HepG2 (cell line): ENCODE measurements around the gene THRSP. TPM values are rescaled to one million over a fixed set of nuclear protein-coding genes. Genes with fewer than 3 reads are reported as not detected.

Source experiments
- ASH2L ChIP-seq: fragments of 300-600, 200-600 bp; sonication (generic); IDR thresholded peaks from 2 replicates; pipeline ENCODE4 v1.7.0; 2017; ENCODE audit warnings: low read depth, mild to moderate bottlenecking, moderate library complexity, mixed read lengths, low read length; ENCODE audit not compliant: insufficient read length
- FOSL2 ChIP-seq: sonication (generic); formaldehyde crosslinking; IDR thresholded peaks from 2 replicates; pipeline ENCODE4 v1.4.0; 2020; ENCODE audit warnings: missing genetic modification reagents
- HHEX ChIP-seq: IDR thresholded peaks from 2 replicates; pipeline ENCODE4 v1.6.1; 2016; ENCODE audit warnings: control low read depth
- HNRNPLL ChIP-seq: fragments of 200-400 bp; formaldehyde crosslinking; IDR thresholded peaks from 2 replicates; pipeline ENCODE4 v1.6.1; 2017; ENCODE audit warnings: mild to moderate bottlenecking, low read depth, low read length; ENCODE audit not compliant: poor library complexity, severe bottlenecking
- HOMEZ ChIP-seq: IDR thresholded peaks from 2 replicates; pipeline ENCODE4 v1.6.1; 2016; ENCODE audit warnings: low read depth
- IKZF4 ChIP-seq: sonication (generic); formaldehyde crosslinking; IDR thresholded peaks from 2 replicates; pipeline ENCODE4 v1.5.1; 2020; ENCODE audit warnings: borderline replicate concordance, mild to moderate bottlenecking, low read depth, missing genetic modification reagents; ENCODE audit errors: not compliant biosample characterization
- MAX ChIP-seq: IDR thresholded peaks from 2 replicates; pipeline ENCODE4 v1.6.1; 2012; ENCODE audit warnings: inconsistent platforms
- MAZ ChIP-seq, 2 experiments: sonication (generic) in 1 of 2; formaldehyde crosslinking in 1 of 2; IDR thresholded peaks; 2 replicates each; pipeline versions ENCODE4 v1.5.0 to v1.6.1; 2012 to 2020; ENCODE audit warnings: low read depth in 2 of 2, mild to moderate bottlenecking in 2 of 2, borderline replicate concordance in 1 of 2, improper control_type of control experiment in 1 of 2, low read length in 1 of 2, missing genetic modification reagents in 1 of 2, moderate library complexity in 1 of 2
- MNT ChIP-seq: fragments of 450-650 bp; IDR thresholded peaks from 2 replicates; pipeline ENCODE4 v1.6.1; 2016
- PTBP1 ChIP-seq: fragments of 200-400 bp; formaldehyde crosslinking; IDR thresholded peaks from 2 replicates; pipeline ENCODE4 v1.6.1; 2018; ENCODE audit warnings: low read length, low read depth; ENCODE audit not compliant: poor library complexity, severe bottlenecking
- SALL1 ChIP-seq: sonication (generic); formaldehyde crosslinking; IDR thresholded peaks from 2 replicates; pipeline ENCODE4 v1.8.0; 2022; ENCODE audit warnings: mild to moderate bottlenecking, missing genetic modification reagents
- SIN3A ChIP-seq: IDR thresholded peaks from 2 replicates; pipeline ENCODE4 v1.6.1; 2011; ENCODE audit warnings: low read depth, mild to moderate bottlenecking, control low read depth, low read length, borderline replicate concordance
- SOX6 ChIP-seq, 2 experiments: fragments of 450-650 bp in 1 of 2; sonication (generic) in 1 of 2; formaldehyde crosslinking in 1 of 2; IDR thresholded peaks; 2 replicates each; pipeline versions ENCODE4 v1.4.0 to v1.6.1; 2017 to 2020; ENCODE audit warnings: antibody characterized with exemption in 1 of 2, mild to moderate bottlenecking in 1 of 2, missing genetic modification reagents in 1 of 2
- ZNF143 ChIP-seq: sonication (generic); formaldehyde crosslinking; IDR thresholded peaks from 2 replicates; pipeline ENCODE4 v1.4.0; 2020; ENCODE audit warnings: missing genetic modification reagents
- ZNF343 ChIP-seq: sonication (generic); formaldehyde crosslinking; IDR thresholded peaks from 2 replicates; pipeline ENCODE4 v1.4.0; 2020; ENCODE audit warnings: mild to moderate bottlenecking, missing genetic modification reagents
- ZNF550 ChIP-seq: sonication (generic); formaldehyde crosslinking; IDR thresholded peaks from 2 replicates; pipeline ENCODE4 v1.4.0; 2020; ENCODE audit warnings: mild to moderate bottlenecking, missing genetic modification reagents, borderline replicate concordance
- ZNF563 ChIP-seq: sonication (generic); formaldehyde crosslinking; IDR thresholded peaks from 2 replicates; pipeline ENCODE4 v1.8.0; 2022; ENCODE audit warnings: mild to moderate bottlenecking, moderate library complexity, missing genetic modification reagents
- ZNF768 ChIP-seq: sonication (generic); formaldehyde crosslinking; IDR thresholded peaks from 2 replicates; pipeline ENCODE4 v1.4.0; 2020; ENCODE audit warnings: missing genetic modification reagents
- ZSCAN25 ChIP-seq: sonication (generic); formaldehyde crosslinking; IDR thresholded peaks from 2 replicates; pipeline ENCODE4 v1.8.0; 2022; ENCODE audit warnings: mild to moderate bottlenecking, missing genetic modification reagents
- ZSCAN5A ChIP-seq: sonication (generic); formaldehyde crosslinking; IDR thresholded peaks from 2 replicates; pipeline ENCODE4 v1.8.0; 2022; ENCODE audit warnings: mild to moderate bottlenecking, missing genetic modification reagents, borderline replicate concordance
- polyA plus RNA-seq, 8 experiments: library from polyadenylated mRNA; depleted of rRNA in 3 of 8; stranded (reverse) in 7 of 8; unstranded in 1 of 8; fragments of >200 nt; fragmentation: Illumina TruSeq in 4 of 8; extraction: Trizol in 4 of 8; gene quantifications; 2 replicates each; pipeline versions ENCODE4 v1.2.1 to v1.2.3, GENCODE V29; 2011 to 2016; ENCODE audit warnings: low read depth in 4 of 8, missing spikeins in 1 of 8, mixed read lengths in 1 of 8; ENCODE audit not compliant: insufficient read depth in 1 of 8
- total RNA-seq, 5 experiments: library from RNA; depleted of rRNA; stranded (reverse); fragments of >200 nt; fragmentation: Illumina TruSeq; extraction: Trizol; gene quantifications; 2 replicates each; pipeline ENCODE4 v1.2.3, GENCODE V29; 2016; ENCODE audit warnings: low read depth in 1 of 5

Gene THRSP
- total and polyA plus RNA-seq, 2 of the 13 experiments (the other 11 are each of a cell fraction or from before 2014, with no cell fraction given), result 0.13 to 0.58 TPM

GRCh38 chr11:78022397-78023396 is 41.0 kb upstream of the THRSP start, which contains the start of gene KCTD14 (continued):
- peak; percentile 77; the same call in 1 of the 2 replicates for TF ChIP-seq SALL1
- no peak for TF ChIP-seq ZNF768 (CRISPR knock-in tag)
- TF ChIP-seq ZNF143 (CRISPR knock-in tag), result no peak
- no peak for TF ChIP-seq HOMEZ (CRISPR knock-in tag)
- TF ChIP-seq HHEX (CRISPR knock-in tag), result no peak
- TF ChIP-seq MAZ (IDR thresholded peaks at IDR 0.05; ENCODE audit: borderline replicate concordance, low read depth, low read length), result no peak
- 0 out of 2 replicates have a peak, but pooled peaks have one; percentile 48 for TF ChIP-seq MAZ (CRISPR knock-in tag; IDR thresholded peaks at IDR 0.05; ENCODE audit: low read depth)
- no peak for TF ChIP-seq PTBP1
- no peak for TF ChIP-seq SOX6 (IDR thresholded peaks at IDR 0.05)
- no peak; the same call in 1 of the 2 replicates for TF ChIP-seq SOX6 (CRISPR knock-in tag; IDR thresholded peaks at IDR 0.05)
- TF ChIP-seq ZSCAN5A (CRISPR knock-in tag), result no peak
- TF ChIP-seq HNRNPLL, result peak; percentile 63
- TF ChIP-seq IKZF4 (CRISPR knock-in tag), result no peak
- TF ChIP-seq MNT, result no peak
- no peak for TF ChIP-seq ASH2L
- peak; percentile 91 for TF ChIP-seq MAX
- TF ChIP-seq ZNF563, result peak; percentile 73; the same call in 1 of the 2 replicates
- TF ChIP-seq SIN3A, result peak; percentile 13; the same call in 1 of the 2 replicates
- TF ChIP-seq ZNF343 (CRISPR knock-in tag), result peak; percentile 68
- TF ChIP-seq ZSCAN25 (CRISPR knock-in tag), result 0 out of 2 replicates have a peak, but pooled peaks have one; percentile 48
- TF ChIP-seq ZNF550 (CRISPR knock-in tag), result no peak
- no peak for TF ChIP-seq FOSL2 (CRISPR knock-in tag)
